AG09309 (cell line): ENCODE measurements around the gene RRP1B.

Experiments used
- DNase-seq: peaks from one replicate; pipeline ENCODE4 v3.0.0-alpha.2; 2010; ENCODE audit warnings: low read depth
- H3K4me3 ChIP-seq: 2 replicates; pipeline ENCODE4 v1.5.1; 2011; ENCODE audit warnings: mild to moderate bottlenecking, low read depth, low read length, moderate library complexity; ENCODE audit not compliant: control insufficient read depth
- TF ChIP-seq, protein P1 (sequence below): IDR thresholded peaks from 2 replicates; pipeline ENCODE4 v1.5.1; 2011; ENCODE audit warnings: mild to moderate bottlenecking, low read depth, low read length, inconsistent platforms; ENCODE audit not compliant: insufficient read depth, control insufficient read depth; ENCODE audit errors: missing control alignments

RRP1B gene

DNA sequence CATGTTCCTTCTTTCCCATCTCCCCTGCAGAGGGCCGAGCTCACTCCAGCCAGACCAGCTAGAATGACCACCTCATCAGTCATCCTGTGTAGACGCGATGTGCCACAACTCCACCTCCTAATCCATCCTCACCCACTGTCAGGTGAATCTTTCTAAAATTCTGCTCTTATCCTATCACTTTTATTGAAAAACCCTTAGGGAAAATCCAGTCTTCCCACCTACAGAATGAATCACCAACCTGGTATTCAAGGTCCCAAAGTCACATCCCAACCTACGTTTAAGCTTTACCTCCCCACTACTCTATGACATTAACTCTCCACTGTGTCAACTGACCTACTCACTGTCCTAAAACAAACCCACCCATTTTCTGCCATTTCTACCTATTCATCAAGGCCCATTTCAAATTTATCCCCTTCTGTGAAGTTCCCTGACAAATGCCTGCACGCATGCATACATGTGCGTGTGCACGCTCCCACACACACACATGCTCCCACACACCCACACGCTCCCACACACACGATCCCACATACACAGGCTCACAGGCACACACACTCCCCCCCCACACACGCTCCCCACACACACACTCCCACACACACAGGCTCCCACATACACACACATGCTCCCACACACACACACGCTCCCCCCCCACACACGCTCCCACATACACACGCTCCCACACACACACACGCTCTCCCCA lies 27.8 kb upstream of the RRP1B start:
- TF ChIP-seq, protein P1, sequence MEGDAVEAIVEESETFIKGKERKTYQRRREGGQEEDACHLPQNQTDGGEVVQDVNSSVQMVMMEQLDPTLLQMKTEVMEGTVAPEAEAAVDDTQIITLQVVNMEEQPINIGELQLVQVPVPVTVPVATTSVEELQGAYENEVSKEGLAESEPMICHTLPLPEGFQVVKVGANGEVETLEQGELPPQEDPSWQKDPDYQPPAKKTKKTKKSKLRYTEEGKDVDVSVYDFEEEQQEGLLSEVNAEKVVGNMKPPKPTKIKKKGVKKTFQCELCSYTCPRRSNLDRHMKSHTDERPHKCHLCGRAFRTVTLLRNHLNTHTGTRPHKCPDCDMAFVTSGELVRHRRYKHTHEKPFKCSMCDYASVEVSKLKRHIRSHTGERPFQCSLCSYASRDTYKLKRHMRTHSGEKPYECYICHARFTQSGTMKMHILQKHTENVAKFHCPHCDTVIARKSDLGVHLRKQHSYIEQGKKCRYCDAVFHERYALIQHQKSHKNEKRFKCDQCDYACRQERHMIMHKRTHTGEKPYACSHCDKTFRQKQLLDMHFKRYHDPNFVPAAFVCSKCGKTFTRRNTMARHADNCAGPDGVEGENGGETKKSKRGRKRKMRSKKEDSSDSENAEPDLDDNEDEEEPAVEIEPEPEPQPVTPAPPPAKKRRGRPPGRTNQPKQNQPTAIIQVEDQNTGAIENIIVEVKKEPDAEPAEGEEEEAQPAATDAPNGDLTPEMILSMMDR = no peak
- no peak overlapping the region for H3K4me3 ChIP-seq
- DNase-seq = no peak

DNA sequence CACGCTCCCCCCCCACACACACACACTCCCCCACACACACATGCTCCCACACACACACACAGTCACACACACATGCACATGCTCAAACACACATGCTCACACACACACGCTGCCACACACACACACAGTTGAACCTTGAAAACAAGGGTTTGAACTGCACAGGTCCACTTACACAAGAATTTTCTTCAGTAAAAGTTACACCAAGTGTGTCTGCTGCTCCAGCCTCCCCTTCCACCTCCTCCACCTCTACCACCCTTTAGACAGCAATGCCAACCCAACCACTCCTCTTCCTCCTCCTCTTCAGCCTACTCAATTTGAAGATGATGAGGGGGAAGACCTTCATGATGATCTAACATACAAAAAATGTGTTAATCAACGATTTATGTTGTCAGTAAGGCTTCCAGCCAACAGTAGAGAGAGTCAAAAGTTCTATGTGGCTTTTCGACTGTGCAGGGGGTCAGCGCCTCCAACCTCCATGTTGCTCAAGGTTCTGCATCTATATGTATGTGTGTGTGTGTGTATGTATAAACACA lies 26.9 kb upstream of the RRP1B start:
- TF ChIP-seq, protein P1 = no peak
- no peak overlapping the region for H3K4me3 ChIP-seq
- no peak for DNase-seq

DNA sequence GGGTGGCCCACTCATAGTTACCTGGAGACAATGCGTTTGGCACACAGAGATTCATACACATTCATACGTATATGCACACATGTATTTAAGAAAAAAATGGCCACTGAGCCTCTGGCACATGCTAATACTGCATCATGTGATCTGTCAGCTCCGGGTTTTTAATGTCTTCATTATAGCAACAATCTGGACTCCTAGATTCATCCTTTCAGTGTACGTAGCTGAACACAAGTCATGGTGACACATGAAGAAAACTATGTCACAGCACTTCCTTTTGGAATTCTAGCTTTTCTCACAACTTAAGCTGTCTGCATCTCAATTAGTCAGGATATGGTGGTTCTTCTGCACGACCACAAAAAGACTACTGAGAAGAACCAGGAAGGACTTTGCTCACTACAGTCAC lies 24.7 kb upstream of the RRP1B start:
- no peak overlapping the region for H3K4me3 ChIP-seq
- TF ChIP-seq, protein P1 = no peak
- DNase-seq = no peak

DNA sequence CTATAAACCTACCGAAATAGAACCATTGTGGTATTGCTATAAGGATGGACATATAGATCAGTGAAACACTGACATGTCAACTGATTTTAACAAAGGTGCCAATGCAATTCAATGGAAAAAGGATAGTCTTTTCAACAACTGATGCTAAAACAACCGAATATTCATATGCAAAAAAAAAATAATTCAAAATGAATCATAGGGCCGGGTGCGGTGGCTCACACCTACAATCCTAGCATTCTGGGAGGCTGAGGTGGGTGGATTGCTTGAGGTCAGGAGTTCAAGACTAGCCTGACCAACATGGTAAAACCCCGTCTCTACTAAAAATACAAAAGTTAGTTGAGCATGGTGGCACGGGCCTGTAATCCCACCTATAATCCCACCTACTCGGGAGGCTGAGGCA lies 23.9 kb upstream of the RRP1B start:
- DNase-seq = no peak
- TF ChIP-seq, protein P1 = no peak
- no peak overlapping the region for H3K4me3 ChIP-seq

DNA sequence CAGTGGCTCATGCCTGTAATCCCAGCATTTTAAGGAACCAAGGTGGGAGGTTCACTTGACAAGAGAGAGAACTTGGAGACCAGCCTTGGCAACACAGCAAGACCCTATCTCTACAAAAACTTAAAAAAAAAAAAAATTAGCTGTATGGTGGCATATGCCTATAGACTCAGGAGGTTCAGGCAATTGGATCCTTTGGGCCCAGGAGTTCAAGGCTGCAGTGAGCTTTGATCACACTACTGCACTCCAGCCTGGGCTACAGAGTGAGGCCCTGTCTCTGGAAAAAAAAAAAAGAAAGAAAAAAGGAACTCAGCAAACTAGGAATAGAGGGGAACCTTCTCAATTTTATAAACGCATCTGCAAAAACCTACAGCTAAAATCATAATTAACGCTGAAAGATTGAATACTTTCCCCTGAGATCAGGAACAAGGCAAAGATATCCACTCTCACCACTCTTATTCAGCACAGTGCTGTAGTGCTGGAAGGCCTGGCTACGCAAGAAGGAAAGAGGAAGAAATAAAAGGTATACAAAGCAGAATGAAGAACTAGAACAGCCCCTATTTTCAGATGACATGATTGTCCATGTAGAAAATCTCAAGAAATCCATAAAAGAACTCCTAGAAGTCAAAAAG lies 21.7 kb upstream of the RRP1B start:
- H3K4me3 ChIP-seq = no peak overlapping the region
- TF ChIP-seq, protein P1 = no peak
- DNase-seq = no peak

DNA sequence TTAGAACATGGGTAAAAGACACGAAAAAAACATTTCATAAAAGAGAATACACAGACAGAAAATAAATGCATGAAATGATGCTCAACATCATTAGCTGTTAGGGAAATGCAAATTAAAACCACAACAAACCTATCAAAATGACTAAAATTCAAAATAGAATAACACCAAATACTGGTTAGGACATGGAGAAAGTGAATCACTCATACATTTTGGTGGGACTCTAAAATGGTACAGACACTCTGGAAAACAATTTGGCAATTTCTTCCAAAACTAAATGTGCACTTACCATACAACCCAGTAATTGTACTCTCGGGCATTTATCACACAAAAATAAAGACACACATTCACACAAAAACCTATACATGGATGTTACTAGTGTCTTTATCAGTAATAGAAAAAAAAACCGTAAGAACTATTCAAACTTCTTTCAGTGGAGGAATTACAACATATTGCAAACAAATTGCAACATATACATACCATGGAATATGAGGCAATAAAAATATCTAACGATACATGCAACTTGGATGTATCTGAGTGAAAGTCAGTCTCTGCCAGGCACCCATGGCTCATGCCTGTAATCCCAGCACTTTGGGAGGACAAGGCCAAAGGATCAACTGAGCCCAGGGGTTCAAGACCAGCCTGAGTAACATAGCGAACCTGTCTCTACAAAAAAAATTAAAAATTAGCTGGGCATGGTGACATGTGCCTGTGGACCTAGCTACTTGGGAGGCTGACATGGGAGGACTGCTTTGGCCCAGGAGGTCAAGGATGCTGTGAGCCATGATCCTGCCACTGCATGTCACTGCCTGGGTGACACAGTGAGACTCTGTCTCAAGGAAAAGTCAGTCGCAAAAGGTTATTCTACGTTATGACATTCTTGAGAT lies 19.6 kb upstream of the RRP1B start:
- no peak overlapping the region for H3K4me3 ChIP-seq
- TF ChIP-seq, protein P1 = no peak
- peak; percentile 75 for DNase-seq
